ENCODE measurements around the gene CD82. TPM values are rescaled to one million over a fixed set of nuclear protein-coding genes. Genes with fewer than 3 reads are reported as not detected.

CD82 gene
- polyA plus RNA-seq, 1 of the 3 experiments (the other 2 are of a cell fraction): 39.2 TPM

- Histone ChIP-seq H3K9me3 (no peaks in the 10 kb centered on the region), H3K36me3 (replicated peaks in 1 of 2; ENCODE audit: control insufficient read depth in 1 of 2, insufficient read depth in 2 of 2, low read length in 1 of 2) (no peaks in the 10 kb centered on the region), H3K4me2 (0 out of 2 replicates have a peak overlapping the region, but pooled peaks have one; percentile 51), H3K9me2 (no peaks in the 10 kb centered on the region), H3K4me3 (ENCODE audit: low read depth in 2 of 2, low read length in 1 of 2) (no peak overlapping the region), H3K4me1 (ENCODE audit: control insufficient read depth in 1 of 2, insufficient read depth in 2 of 2, low read depth in 1 of 2, low read length in 1 of 2) (peaks cover 29 to 47% of the 10 kb centered on the region in 2 experiments), H3K9ac (peak overlapping the region; percentile 64; the same call in 1 of the 2 replicates), H3K27ac (ENCODE audit: low read depth in 2 of 2, low read length in 1 of 2) (peak overlapping the region in 1 of 2 experiments; percentile 86; a peak in 2 of 4 replicates), H2AFZ (ENCODE audit: low read depth) (no peak overlapping the region), H3F3A (replicated peaks; ENCODE audit: insufficient read depth) (peaks cover 17% of the 10 kb centered on the region), H4K20me1 (ENCODE audit: insufficient read depth) (no peaks in the 10 kb centered on the region), H3K79me2 (ENCODE audit: insufficient read depth) (peaks cover 9% of the 10 kb centered on the region; the same call in 1 of the 2 replicates), H3K27me3 (ENCODE audit: insufficient read depth) (no peaks in the 10 kb centered on the region)
- POLR2A ChIA-PET: no interaction called here
- DNase-seq: peak; percentile 3
- no peak for TF ChIP-seq FOSL2 (IDR thresholded peaks at IDR 0.05; ENCODE audit: borderline replicate concordance, low read depth)
- TF ChIP-seq TAF1 (IDR thresholded peaks at IDR 0.05; ENCODE audit: borderline replicate concordance, low read depth, low read length): no peak
- TF ChIP-seq ELF1 (IDR thresholded peaks at IDR 0.05): no peak
- TF ChIP-seq TCF12 (IDR thresholded peaks at IDR 0.05): no peak
- no peak for TF ChIP-seq SMC3 (IDR thresholded peaks at IDR 0.05; ENCODE audit: low read depth, low read length)
- TF ChIP-seq EP300 (IDR thresholded peaks at IDR 0.05; ENCODE audit: borderline replicate concordance in 1 of 2, low read depth in 1 of 2, low read length in 1 of 2): no peak
- no peak for TF ChIP-seq RAD21 (IDR thresholded peaks at IDR 0.05; ENCODE audit: low read length)
- TF ChIP-seq FOXJ3 (CRISPR knock-in tag; IDR thresholded peaks at IDR 0.05): no peak
- 100% methylated on average over 2 of the region's 4 CpGs for WGBS (ENCODE audit: low lambda C conversion rate)
- CTCF ChIA-PET: no interaction called here
Observed at GRCh38 chr11:44568331-44568657, 2.8 kb downstream of the CD82 start.

GRCh38 chr11:44568658-44569473 lies 3.4 kb downstream of the CD82 start:
- WGBS (ENCODE audit: low lambda C conversion rate): 41% methylated on average over 9 of the region's 15 CpGs
- TF ChIP-seq RXRA (IDR thresholded peaks at IDR 0.05; ENCODE audit: borderline replicate concordance, low read depth) (peak; percentile 54; the same call in 1 of the 2 replicates), MXI1 (IDR thresholded peaks at IDR 0.05; ENCODE audit: low read depth, low read length) (no peak), CTCF (IDR thresholded peaks at IDR 0.05) (no peak), EP300 (IDR thresholded peaks at IDR 0.05; ENCODE audit: borderline replicate concordance in 1 of 2, low read depth in 1 of 2, low read length in 1 of 2) (peak in 1 of 2 experiments; percentile 74; a peak in 2 of 4 replicates), REST (IDR thresholded peaks at IDR 0.05; ENCODE audit: low read depth, low read length) (peak; percentile 40; the same call in 1 of the 2 replicates), FOSL2 (IDR thresholded peaks at IDR 0.05; ENCODE audit: borderline replicate concordance, low read depth) (peak; percentile 91), FOXM1 (IDR thresholded peaks at IDR 0.05; ENCODE audit: low read depth) (no peak), RCOR1 (IDR thresholded peaks at IDR 0.05; ENCODE audit: low read length) (no peak), GATA2 (CRISPR knock-in tag; IDR thresholded peaks at IDR 0.05) (no peak), YY1 (IDR thresholded peaks at IDR 0.05; ENCODE audit: low read depth) (no peak), SIN3A (IDR thresholded peaks at IDR 0.05; ENCODE audit: borderline replicate concordance, low read depth, low read length) (peak; percentile 96), TCF12 (IDR thresholded peaks at IDR 0.05) (peak; percentile 94), TAF1 (IDR thresholded peaks at IDR 0.05; ENCODE audit: borderline replicate concordance, low read depth, low read length) (no peak; the same call in 1 of the 2 replicates), SMC3 (IDR thresholded peaks at IDR 0.05; ENCODE audit: low read depth, low read length) (no peak)
- TF ChIP-seq, protein P1, sequence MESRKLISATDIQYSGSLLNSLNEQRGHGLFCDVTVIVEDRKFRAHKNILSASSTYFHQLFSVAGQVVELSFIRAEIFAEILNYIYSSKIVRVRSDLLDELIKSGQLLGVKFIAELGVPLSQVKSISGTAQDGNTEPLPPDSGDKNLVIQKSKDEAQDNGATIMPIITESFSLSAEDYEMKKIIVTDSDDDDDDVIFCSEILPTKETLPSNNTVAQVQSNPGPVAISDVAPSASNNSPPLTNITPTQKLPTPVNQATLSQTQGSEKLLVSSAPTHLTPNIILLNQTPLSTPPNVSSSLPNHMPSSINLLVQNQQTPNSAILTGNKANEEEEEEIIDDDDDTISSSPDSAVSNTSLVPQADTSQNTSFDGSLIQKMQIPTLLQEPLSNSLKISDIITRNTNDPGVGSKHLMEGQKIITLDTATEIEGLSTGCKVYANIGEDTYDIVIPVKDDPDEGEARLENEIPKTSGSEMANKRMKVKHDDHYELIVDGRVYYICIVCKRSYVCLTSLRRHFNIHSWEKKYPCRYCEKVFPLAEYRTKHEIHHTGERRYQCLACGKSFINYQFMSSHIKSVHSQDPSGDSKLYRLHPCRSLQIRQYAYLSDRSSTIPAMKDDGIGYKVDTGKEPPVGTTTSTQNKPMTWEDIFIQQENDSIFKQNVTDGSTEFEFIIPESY (IDR thresholded peaks at IDR 0.05; ENCODE audit: borderline replicate concordance, low read depth): peak; percentile 65; the same call in 1 of the 2 replicates

More at GRCh38 chr11:44568658-44569473, 3.4 kb downstream of the CD82 start:
- H3K27ac ChIP-seq (ENCODE audit: low read depth in 2 of 2, low read length in 1 of 2): peak overlapping the region; percentile 53 to 86
- no peak overlapping the region for H3K4me3 ChIP-seq (ENCODE audit: low read depth in 2 of 2, low read length in 1 of 2)
- H3K9ac ChIP-seq: peak overlapping the region; percentile 64
- POLR2A ChIA-PET: no interaction called here
- no peaks in the 10 kb centered on the region for H3K27me3 ChIP-seq (ENCODE audit: insufficient read depth)
- H3K9me3 ChIP-seq: no peaks in the 10 kb centered on the region
- peaks cover 9% of the 10 kb centered on the region; the same call in 1 of the 2 replicates for H3K79me2 ChIP-seq (ENCODE audit: insufficient read depth)
- DNase-seq: peak; percentile 38
- H3F3A ChIP-seq (replicated peaks; ENCODE audit: insufficient read depth): peaks cover 16% of the 10 kb centered on the region
- peaks cover 29 to 47% of the 10 kb centered on the region in 2 experiments for H3K4me1 ChIP-seq (ENCODE audit: control insufficient read depth in 1 of 2, insufficient read depth in 2 of 2, low read depth in 1 of 2, low read length in 1 of 2)
- CTCF ChIA-PET: interaction anchor here (0.7 to 4.3 kb wide), 2 partner anchors 13 to 48 kb away, joined by 3 to 38 read pairs; no protein-coding TSS in a partner anchor
- no peaks in the 10 kb centered on the region for H3K36me3 ChIP-seq (replicated peaks in 1 of 2; ENCODE audit: control insufficient read depth in 1 of 2, insufficient read depth in 2 of 2, low read length in 1 of 2)
- H3K4me2 ChIP-seq: peak overlapping the region; percentile 51
- no peaks in the 10 kb centered on the region for H4K20me1 ChIP-seq (ENCODE audit: insufficient read depth)
- no peaks in the 10 kb centered on the region for H3K9me2 ChIP-seq
- peak overlapping the region; percentile 39; the same call in 1 of the 2 replicates for H2AFZ ChIP-seq (ENCODE audit: low read depth)
